ENCODE results near the gene SIPA1L3.

Gene SIPA1L3

DNA sequence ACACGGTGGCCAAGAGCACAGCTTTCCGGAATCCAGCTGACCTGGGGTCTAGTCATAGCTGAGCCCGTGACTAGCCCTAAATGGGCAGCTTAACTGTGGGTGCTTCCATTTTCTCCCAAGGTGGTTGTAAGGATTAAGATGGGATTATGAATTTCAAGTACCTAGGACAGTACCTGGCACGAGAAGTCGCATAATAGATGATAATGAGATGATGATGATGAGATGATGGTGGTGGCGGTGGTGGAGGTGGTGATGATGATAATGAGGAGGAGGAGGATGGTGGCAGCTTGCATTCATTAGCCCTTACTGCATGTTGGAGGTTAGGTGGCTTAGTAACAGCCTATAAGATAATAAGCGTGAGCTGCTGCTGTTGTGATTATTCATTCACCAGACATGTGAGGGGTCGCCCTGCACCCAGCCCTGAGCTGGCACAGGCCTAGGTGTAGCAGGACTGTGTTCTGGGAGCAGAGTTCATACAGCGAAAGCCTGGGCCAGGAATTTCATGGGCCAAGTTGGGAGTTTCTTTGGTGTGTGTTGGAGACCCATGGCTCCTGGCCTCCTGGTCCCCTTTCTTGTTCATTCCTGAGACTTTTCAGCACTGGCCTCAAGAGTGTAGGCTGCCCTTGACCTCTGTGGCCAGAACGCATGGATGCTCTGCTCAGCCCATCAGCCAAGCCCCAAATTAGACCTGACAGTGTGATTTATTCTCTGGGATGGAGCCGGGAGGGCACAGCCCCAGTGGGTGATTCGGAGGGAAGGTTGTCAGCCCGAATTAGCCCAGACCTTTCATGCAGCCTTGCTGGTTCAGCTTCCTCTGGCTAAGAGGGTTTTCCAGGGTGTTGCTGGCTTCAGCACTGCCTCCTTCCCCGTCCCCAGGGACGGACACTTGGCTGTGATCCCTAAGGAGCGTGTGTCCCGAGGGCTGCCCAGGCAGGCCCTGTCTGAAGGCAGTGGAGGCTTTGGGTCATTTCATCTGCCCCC is 128.8 kb downstream of the SIPA1L3 start (continued):
- TF ChIP-seq ZNF776 (tag by site-specific recombination; IDR thresholded peaks at IDR 0.05; ENCODE audit: borderline replicate concordance) (no peak), ZNF610 (tag by site-specific recombination; IDR thresholded peaks at IDR 0.05; ENCODE audit: borderline replicate concordance) (no peak), ZNF600 (tag by site-specific recombination; IDR thresholded peaks at IDR 0.05) (no peak), IKZF3 (tag by site-specific recombination; IDR thresholded peaks at IDR 0.05) (peak; percentile 11; the same call in 1 of the 2 replicates), SP2 (tag by site-specific recombination; IDR thresholded peaks at IDR 0.05) (no peak)
- TF ChIP-seq, protein P1, sequence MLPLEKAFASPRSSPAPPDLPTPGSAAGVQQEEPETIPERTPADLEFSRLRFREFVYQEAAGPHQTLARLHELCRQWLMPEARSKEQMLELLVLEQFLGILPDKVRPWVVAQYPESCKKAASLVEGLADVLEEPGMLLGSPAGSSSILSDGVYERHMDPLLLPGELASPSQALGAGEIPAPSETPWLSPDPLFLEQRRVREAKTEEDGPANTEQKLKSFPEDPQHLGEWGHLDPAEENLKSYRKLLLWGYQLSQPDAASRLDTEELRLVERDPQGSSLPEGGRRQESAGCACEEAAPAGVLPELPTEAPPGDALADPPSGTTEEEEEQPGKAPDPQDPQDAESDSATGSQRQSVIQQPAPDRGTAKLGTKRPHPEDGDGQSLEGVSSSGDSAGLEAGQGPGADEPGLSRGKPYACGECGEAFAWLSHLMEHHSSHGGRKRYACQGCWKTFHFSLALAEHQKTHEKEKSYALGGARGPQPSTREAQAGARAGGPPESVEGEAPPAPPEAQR (tag by site-specific recombination; IDR thresholded peaks at IDR 0.05), result no peak

DNA sequence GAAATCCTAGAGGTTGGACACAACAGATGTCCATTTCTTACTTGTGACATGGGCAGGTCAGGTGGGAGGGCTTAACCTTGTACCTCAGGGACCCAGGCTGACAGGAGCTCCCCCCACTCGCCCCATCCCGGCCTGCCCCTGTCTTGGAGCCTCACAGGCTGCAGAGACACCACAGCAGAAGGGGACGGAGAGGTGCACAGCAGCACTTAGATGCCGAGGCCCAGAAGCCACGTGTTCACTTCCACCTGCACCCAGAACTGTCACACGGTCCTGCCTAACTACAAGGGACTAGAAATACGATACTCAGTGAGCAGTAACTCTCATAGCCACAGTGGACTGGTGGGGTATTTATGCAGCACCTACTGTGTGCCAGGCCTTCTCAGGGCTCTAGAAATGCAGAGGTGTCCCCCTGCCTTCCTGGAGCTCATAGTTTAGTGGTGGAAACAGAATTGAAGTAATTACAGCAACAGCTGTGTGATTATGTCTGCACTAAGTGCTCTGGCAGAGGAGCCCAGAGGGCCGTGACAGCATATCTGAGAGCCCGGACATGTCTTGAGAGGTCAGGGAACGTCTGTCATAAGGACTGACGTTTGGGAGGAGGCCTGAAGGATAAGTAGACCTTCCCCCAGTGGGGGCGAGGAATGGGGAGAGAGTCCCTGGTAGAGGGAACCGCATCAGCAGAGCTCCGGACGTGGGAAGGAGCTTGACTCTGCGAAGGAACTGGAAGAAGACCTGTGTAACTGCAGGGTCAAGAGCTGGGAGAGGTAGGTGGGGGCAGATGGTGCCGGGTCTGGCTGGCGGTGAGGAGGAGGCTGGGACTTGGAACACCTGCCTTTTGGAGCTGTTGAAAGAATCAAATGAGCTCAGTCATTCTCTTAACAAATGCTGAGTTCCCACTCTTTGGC is 130.0 kb downstream of the SIPA1L3 start:
- no peak for TF ChIP-seq ZNF302 (tag by site-specific recombination; IDR thresholded peaks at IDR 0.05; ENCODE audit: low read depth)
- peak; percentile 73 for TF ChIP-seq EGR2 (tag by site-specific recombination; IDR thresholded peaks at IDR 0.05; ENCODE audit: low read depth)
- TF ChIP-seq ZFHX2 (tag by site-specific recombination; conservative IDR thresholded peaks at IDR 0.05), result 0 out of 2 replicates have a peak, but pooled peaks have one; percentile 8
- Histone ChIP-seq H3K9me3 (ENCODE audit: control insufficient read depth, insufficient read depth, low read depth, low read length) (peaks cover 4% of the 10 kb centered on the region), H3K36me3 (ENCODE audit: control insufficient read depth in 2 of 2, insufficient read depth in 1 of 2, low read length in 2 of 2) (peaks cover 0 to 6% of the 10 kb centered on the region in 2 experiments; a peak in 1 of 3 replicates), H3K4me3 (ENCODE audit: low read depth, low read length) (no peak overlapping the region), H3K27ac (ENCODE audit: extremely low read depth, low read depth, low read length) (0 out of 2 replicates have a peak overlapping the region, but pooled peaks have one; percentile 14), H3K4me1 (ENCODE audit: control insufficient read depth, insufficient read depth, low read length) (0 out of 2 replicates have a peak, but pooled peaks cover 2% of the 10 kb centered on the region)
- CTCF ChIA-PET, result interaction anchor here (1.0 to 2.0 kb wide), 2 partner anchors 25 to 134 kb away, joined by 3 to 10 read pairs; no protein-coding TSS in a partner anchor
- POLR2A ChIA-PET, result interaction anchor here (0.6 to 1.7 kb wide), 3 partner anchors 22 to 74 kb away, joined by 4 to 6 read pairs (median 4); no protein-coding TSS in a partner anchor

DNA sequence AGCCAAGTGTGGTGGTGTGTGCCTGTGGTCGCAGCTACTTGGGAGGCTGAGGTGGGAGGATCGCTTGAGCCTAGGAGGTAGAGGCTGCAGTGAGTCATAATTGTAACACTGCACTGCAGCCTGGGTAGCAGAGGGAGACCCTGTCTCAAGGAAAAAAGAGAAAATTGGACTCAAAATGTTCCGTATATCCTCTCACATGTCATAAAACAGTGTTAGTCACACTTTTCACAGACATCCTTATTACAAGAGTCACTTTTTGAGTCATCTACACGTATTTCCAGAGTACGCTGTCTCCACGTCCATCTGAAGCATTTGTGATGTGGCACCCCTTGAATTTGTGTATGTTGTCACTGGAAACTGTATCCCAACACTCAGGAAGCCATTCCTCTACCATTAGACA is 133.0 kb downstream of the SIPA1L3 start:
- H3K4me1 ChIP-seq (ENCODE audit: control insufficient read depth, insufficient read depth, low read length), result 0 out of 2 replicates have a peak, but pooled peaks cover 2% of the 10 kb centered on the region
- no peak overlapping the region for H3K4me3 ChIP-seq (ENCODE audit: low read depth, low read length)
- ChIA-PET POLR2A (no interaction called here), CTCF (interaction anchor here (0.7 to 1.8 kb wide), 2 partner anchors 135 to 137 kb away, joined by 5 to 6 read pairs; no protein-coding TSS in a partner anchor)
- peaks cover 6% of the 10 kb centered on the region for H3K9me3 ChIP-seq (ENCODE audit: control insufficient read depth, insufficient read depth, low read depth, low read length)
- peaks cover 0 to 6% of the 10 kb centered on the region in 2 experiments; a peak in 1 of 3 replicates for H3K36me3 ChIP-seq (ENCODE audit: control insufficient read depth in 2 of 2, insufficient read depth in 1 of 2, low read length in 2 of 2)
- 0 out of 2 replicates have a peak, but pooled peaks have one; percentile 5 for TF ChIP-seq ZNF169 (tag by site-specific recombination; IDR thresholded peaks at IDR 0.05)
- TF ChIP-seq, protein P2, sequence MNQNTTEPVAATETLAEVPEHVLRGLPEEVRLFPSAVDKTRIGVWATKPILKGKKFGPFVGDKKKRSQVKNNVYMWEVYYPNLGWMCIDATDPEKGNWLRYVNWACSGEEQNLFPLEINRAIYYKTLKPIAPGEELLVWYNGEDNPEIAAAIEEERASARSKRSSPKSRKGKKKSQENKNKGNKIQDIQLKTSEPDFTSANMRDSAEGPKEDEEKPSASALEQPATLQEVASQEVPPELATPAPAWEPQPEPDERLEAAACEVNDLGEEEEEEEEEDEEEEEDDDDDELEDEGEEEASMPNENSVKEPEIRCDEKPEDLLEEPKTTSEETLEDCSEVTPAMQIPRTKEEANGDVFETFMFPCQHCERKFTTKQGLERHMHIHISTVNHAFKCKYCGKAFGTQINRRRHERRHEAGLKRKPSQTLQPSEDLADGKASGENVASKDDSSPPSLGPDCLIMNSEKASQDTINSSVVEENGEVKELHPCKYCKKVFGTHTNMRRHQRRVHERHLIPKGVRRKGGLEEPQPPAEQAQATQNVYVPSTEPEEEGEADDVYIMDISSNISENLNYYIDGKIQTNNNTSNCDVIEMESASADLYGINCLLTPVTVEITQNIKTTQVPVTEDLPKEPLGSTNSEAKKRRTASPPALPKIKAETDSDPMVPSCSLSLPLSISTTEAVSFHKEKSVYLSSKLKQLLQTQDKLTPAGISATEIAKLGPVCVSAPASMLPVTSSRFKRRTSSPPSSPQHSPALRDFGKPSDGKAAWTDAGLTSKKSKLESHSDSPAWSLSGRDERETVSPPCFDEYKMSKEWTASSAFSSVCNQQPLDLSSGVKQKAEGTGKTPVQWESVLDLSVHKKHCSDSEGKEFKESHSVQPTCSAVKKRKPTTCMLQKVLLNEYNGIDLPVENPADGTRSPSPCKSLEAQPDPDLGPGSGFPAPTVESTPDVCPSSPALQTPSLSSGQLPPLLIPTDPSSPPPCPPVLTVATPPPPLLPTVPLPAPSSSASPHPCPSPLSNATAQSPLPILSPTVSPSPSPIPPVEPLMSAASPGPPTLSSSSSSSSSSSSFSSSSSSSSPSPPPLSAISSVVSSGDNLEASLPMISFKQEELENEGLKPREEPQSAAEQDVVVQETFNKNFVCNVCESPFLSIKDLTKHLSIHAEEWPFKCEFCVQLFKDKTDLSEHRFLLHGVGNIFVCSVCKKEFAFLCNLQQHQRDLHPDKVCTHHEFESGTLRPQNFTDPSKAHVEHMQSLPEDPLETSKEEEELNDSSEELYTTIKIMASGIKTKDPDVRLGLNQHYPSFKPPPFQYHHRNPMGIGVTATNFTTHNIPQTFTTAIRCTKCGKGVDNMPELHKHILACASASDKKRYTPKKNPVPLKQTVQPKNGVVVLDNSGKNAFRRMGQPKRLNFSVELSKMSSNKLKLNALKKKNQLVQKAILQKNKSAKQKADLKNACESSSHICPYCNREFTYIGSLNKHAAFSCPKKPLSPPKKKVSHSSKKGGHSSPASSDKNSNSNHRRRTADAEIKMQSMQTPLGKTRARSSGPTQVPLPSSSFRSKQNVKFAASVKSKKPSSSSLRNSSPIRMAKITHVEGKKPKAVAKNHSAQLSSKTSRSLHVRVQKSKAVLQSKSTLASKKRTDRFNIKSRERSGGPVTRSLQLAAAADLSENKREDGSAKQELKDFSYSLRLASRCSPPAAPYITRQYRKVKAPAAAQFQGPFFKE (tag by site-specific recombination; IDR thresholded peaks at IDR 0.05; ENCODE audit: borderline replicate concordance), result no peak
- TF ChIP-seq, protein P3, sequence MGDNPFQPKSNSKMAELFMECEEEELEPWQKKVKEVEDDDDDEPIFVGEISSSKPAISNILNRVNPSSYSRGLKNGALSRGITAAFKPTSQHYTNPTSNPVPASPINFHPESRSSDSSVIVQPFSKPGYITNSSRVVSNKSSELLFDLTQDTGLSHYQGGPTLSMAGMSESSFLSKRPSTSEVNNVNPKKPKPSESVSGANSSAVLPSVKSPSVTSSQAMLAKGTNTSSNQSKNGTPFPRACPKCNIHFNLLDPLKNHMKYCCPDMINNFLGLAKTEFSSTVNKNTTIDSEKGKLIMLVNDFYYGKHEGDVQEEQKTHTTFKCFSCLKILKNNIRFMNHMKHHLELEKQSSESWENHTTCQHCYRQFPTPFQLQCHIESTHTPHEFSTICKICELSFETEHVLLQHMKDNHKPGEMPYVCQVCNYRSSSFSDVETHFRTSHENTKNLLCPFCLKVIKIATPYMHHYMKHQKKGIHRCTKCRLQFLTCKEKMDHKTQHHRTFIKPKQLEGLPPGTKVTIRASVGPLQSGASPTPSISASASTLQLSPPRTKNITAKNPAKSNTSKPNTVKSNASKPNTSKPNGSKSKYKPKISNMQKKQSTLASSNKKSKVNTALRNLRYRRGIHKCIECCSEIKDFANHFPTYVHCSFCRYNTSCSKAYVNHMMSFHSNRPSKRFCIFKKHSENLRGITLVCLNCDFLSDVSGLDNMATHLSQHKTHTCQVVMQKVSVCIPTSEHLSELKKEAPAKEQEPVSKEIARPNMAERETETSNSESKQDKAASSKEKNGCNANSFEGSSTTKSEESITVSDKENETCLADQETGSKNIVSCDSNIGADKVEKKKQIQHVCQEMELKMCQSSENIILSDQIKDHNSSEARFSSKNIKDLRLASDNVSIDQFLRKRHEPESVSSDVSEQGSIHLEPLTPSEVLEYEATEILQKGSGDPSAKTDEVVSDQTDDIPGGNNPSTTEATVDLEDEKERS (tag by site-specific recombination; IDR thresholded peaks at IDR 0.05), result peak; percentile 87; the same call in 1 of the 2 replicates
- no peak overlapping the region for H3K27ac ChIP-seq (ENCODE audit: extremely low read depth, low read depth, low read length)
